GM18508 (cell line): ENCODE data around the gene PARVA.
"Not testable (repeated sequence)": the region's sequence is repeated elsewhere in the genome, so short reads cannot be mapped to it uniquely, and the experiment has no call there.

Experiments
- ATAC-seq: cut with Tn5 transposase; IDR thresholded peaks from one replicate; pipeline ENCODE4 v1.9.1; 2021; ENCODE audit warnings: moderate number of reproducible peaks; ENCODE audit not compliant: insufficient read depth, unreplicated experiment

The PARVA gene

GRCh38 chr11:12520576-12520975 lies 143.2 kb downstream of the PARVA start:
- not testable (repeated sequence) for ATAC-seq

- ATAC-seq, result no peak
These were observed 146.0 kb downstream of the PARVA start for GRCh38 chr11:12523180-12523924.

- no peak for ATAC-seq
These were observed 147.5 kb downstream of the PARVA start for GRCh38 chr11:12524865-12525264.

GRCh38 chr11:12525466-12526055 lies 148.2 kb downstream of the PARVA start:
- ATAC-seq, result no peak

GRCh38 chr11:12526789-12527188 lies 149.4 kb downstream of the PARVA start:
- ATAC-seq, result no peak

- ATAC-seq, result no peak
These were observed 151.1 kb downstream of the PARVA start for GRCh38 chr11:12528487-12528886.

- no peak for ATAC-seq
These were observed 151.7 kb downstream of the PARVA start for GRCh38 chr11:12529041-12529440.

- ATAC-seq, result no peak
These were observed 152.4 kb downstream of the PARVA start for GRCh38 chr11:12529793-12530192.

GRCh38 chr11:12531020-12531419 lies 153.6 kb downstream of the PARVA start:
- no peak for ATAC-seq

- no peak for ATAC-seq
These were observed 154.3 kb downstream of the PARVA start for GRCh38 chr11:12531681-12532080.

- no peak for ATAC-seq
These were observed 155.2 kb downstream of the PARVA start for GRCh38 chr11:12532580-12532979.

- ATAC-seq, result no peak
These were observed 157.2 kb downstream of the PARVA start for GRCh38 chr11:12534549-12534948.

GRCh38 chr11:12535321-12535720 lies 157.9 kb downstream of the PARVA start:
- no peak for ATAC-seq

GRCh38 chr11:12536566-12536965 lies 159.2 kb downstream of the PARVA start:
- ATAC-seq, result no peak

- ATAC-seq, result no peak
These were observed 160.5 kb downstream of the PARVA start for GRCh38 chr11:12537778-12538401.

- no peak for ATAC-seq
These were observed 161.6 kb downstream of the PARVA start for GRCh38 chr11:12538889-12539421.

- no peak for ATAC-seq
These were observed 162.2 kb downstream of the PARVA start for GRCh38 chr11:12539572-12539971.

GRCh38 chr11:12540075-12540680 lies 162.8 kb downstream of the PARVA start:
- ATAC-seq, result no peak

GRCh38 chr11:12540913-12541582 lies 163.7 kb downstream of the PARVA start:
- no peak for ATAC-seq

- ATAC-seq, result no peak
These were observed 164.3 kb downstream of the PARVA start for GRCh38 chr11:12541583-12542151.
